DND-41 (cell line): Measurements from ENCODE around the gene DBP.

Experiments
- CTCF ChIP-seq: IDR thresholded peaks from 2 replicates; pipeline ENCODE4 v1.5.1; 2012; ENCODE audit warnings: borderline replicate concordance, low read length, moderate library complexity, mild to moderate bottlenecking; ENCODE audit not compliant: poor library complexity, severe bottlenecking; ENCODE audit errors: extremely low read depth
- EZH2 ChIP-seq: IDR thresholded peaks from 3 replicates; pipeline ENCODE4 v1.6.1; 2012; ENCODE audit warnings: borderline replicate concordance, low read depth, mild to moderate bottlenecking, moderate library complexity, low read length, inconsistent platforms; ENCODE audit not compliant: severe bottlenecking

GRCh38 chr19:48646001-48646721, 9.0 kb upstream of the DBP start, which contains the start of gene CA11:
- TF ChIP-seq CTCF: peak; percentile 100
- TF ChIP-seq EZH2: no peak
